ENCODE data around the gene SUN1.
"Not testable (repeated sequence)": the region's sequence is repeated elsewhere in the genome, so short reads cannot be mapped to it uniquely, and the experiment has no call there.

SUN1 gene

GRCh38 chr7:794671-795329 lies 37.5 kb upstream of the SUN1 start:
- no peaks in the 10 kb centered on the region for H3K27me3 ChIP-seq (replicated peaks; ENCODE audit: insufficient read depth, low read length)
- H3K79me2 ChIP-seq (ENCODE audit: low read length) = no peaks in the 10 kb centered on the region
- no peaks in the 10 kb centered on the region for H3K36me3 ChIP-seq (replicated peaks; ENCODE audit: insufficient read depth, low read length)
- no peak overlapping the region for H2AFZ ChIP-seq (ENCODE audit: low read length)
- TF ChIP-seq EZH2phosphoT487 (IDR thresholded peaks at IDR 0.05; ENCODE audit: low read length) = no peak
- no peak for TF ChIP-seq CTCF (IDR thresholded peaks at IDR 0.05; ENCODE audit: low read length)
- no peak for TF ChIP-seq EZH2 (optimal IDR thresholded peaks at IDR 0.05; ENCODE audit: low read depth, low read length)
- no peaks in the 10 kb centered on the region for H4K20me1 ChIP-seq (ENCODE audit: insufficient read depth, low read length)
- H3K4me1 ChIP-seq (ENCODE audit: low read length) = no peaks in the 10 kb centered on the region
- no peak for DNase-seq
- H3K4me3 ChIP-seq (ENCODE audit: low read length) = no peak overlapping the region
- no peak overlapping the region for H3K9ac ChIP-seq (ENCODE audit: low read length)
- H3K9me2 ChIP-seq (replicated peaks; ENCODE audit: insufficient read depth, low read length) = no peaks in the 10 kb centered on the region
- H3K27ac ChIP-seq (ENCODE audit: low read length) = no peak overlapping the region
- no peak overlapping the region for H3K4me2 ChIP-seq (ENCODE audit: low read depth, low read length)
- no peaks in the 10 kb centered on the region for H3K9me3 ChIP-seq (replicated peaks; ENCODE audit: insufficient read depth, low read length)
- H3F3A ChIP-seq (ENCODE audit: insufficient read depth, low read length) = no peaks in the 10 kb centered on the region

- H3K9me2 ChIP-seq (replicated peaks; ENCODE audit: insufficient read depth, low read length); H3K36me3 ChIP-seq (replicated peaks; ENCODE audit: insufficient read depth, low read length); H3K27ac ChIP-seq (ENCODE audit: low read length); H3F3A ChIP-seq (ENCODE audit: insufficient read depth, low read length); H3K4me3 ChIP-seq (ENCODE audit: low read length); H3K4me2 ChIP-seq (ENCODE audit: low read depth, low read length); H4K20me1 ChIP-seq (ENCODE audit: insufficient read depth, low read length); H3K79me2 ChIP-seq (ENCODE audit: low read length); H3K9ac ChIP-seq (ENCODE audit: low read length); H3K9me3 ChIP-seq (replicated peaks; ENCODE audit: insufficient read depth, low read length); H3K27me3 ChIP-seq (replicated peaks; ENCODE audit: insufficient read depth, low read length); H3K4me1 ChIP-seq (ENCODE audit: low read length); H2AFZ ChIP-seq (ENCODE audit: low read length); DNase-seq: not testable (repeated sequence)
These were observed 35.7 kb upstream of the SUN1 start for GRCh38 chr7:796434-797169.

- Histone ChIP-seq H3K9me2 (replicated peaks; ENCODE audit: insufficient read depth, low read length) (no peaks in the 10 kb centered on the region), H3K36me3 (replicated peaks; ENCODE audit: insufficient read depth, low read length) (no peaks in the 10 kb centered on the region), H3K4me2 (ENCODE audit: low read depth, low read length) (no peak overlapping the region), H3K4me3 (ENCODE audit: low read length) (no peak overlapping the region), H3K4me1 (ENCODE audit: low read length) (no peaks in the 10 kb centered on the region), H2AFZ (ENCODE audit: low read length) (no peak overlapping the region), H4K20me1 (ENCODE audit: insufficient read depth, low read length) (no peaks in the 10 kb centered on the region), H3K9ac (ENCODE audit: low read length) (no peak overlapping the region), H3K79me2 (ENCODE audit: low read length) (no peaks in the 10 kb centered on the region), H3K27ac (ENCODE audit: low read length) (no peak overlapping the region), H3F3A (ENCODE audit: insufficient read depth, low read length) (no peaks in the 10 kb centered on the region), H3K27me3 (replicated peaks; ENCODE audit: insufficient read depth, low read length) (no peaks in the 10 kb centered on the region), H3K9me3 (replicated peaks; ENCODE audit: insufficient read depth, low read length) (no peaks in the 10 kb centered on the region)
- no peak for TF ChIP-seq CTCF (IDR thresholded peaks at IDR 0.05; ENCODE audit: low read length)
- no peak for TF ChIP-seq EZH2phosphoT487 (IDR thresholded peaks at IDR 0.05; ENCODE audit: low read length)
- no peak for TF ChIP-seq EZH2 (optimal IDR thresholded peaks at IDR 0.05; ENCODE audit: low read depth, low read length)
- DNase-seq = no peak
These were observed 33.3 kb upstream of the SUN1 start for GRCh38 chr7:798921-799470.

GRCh38 chr7:800692-801091 lies 31.6 kb upstream of the SUN1 start:
- no peak overlapping the region for H2AFZ ChIP-seq (ENCODE audit: low read length)
- no peaks in the 10 kb centered on the region for H3K36me3 ChIP-seq (replicated peaks; ENCODE audit: insufficient read depth, low read length)
- no peaks in the 10 kb centered on the region for H3F3A ChIP-seq (ENCODE audit: insufficient read depth, low read length)
- TF ChIP-seq CTCF (IDR thresholded peaks at IDR 0.05; ENCODE audit: low read length) (no peak), EZH2 (optimal IDR thresholded peaks at IDR 0.05; ENCODE audit: low read depth, low read length) (no peak), EZH2phosphoT487 (IDR thresholded peaks at IDR 0.05; ENCODE audit: low read length) (no peak)
- H3K4me1 ChIP-seq (ENCODE audit: low read length) = no peaks in the 10 kb centered on the region
- H3K4me3 ChIP-seq (ENCODE audit: low read length) = no peak overlapping the region
- no peaks in the 10 kb centered on the region for H3K9me2 ChIP-seq (replicated peaks; ENCODE audit: insufficient read depth, low read length)
- no peak overlapping the region for H3K9ac ChIP-seq (ENCODE audit: low read length)
- no peaks in the 10 kb centered on the region for H3K27me3 ChIP-seq (replicated peaks; ENCODE audit: insufficient read depth, low read length)
- no peak overlapping the region for H3K4me2 ChIP-seq (ENCODE audit: low read depth, low read length)
- no peaks in the 10 kb centered on the region for H3K79me2 ChIP-seq (ENCODE audit: low read length)
- no peak for DNase-seq
- no peak overlapping the region for H3K27ac ChIP-seq (ENCODE audit: low read length)
- no peaks in the 10 kb centered on the region for H4K20me1 ChIP-seq (ENCODE audit: insufficient read depth, low read length)
- no peaks in the 10 kb centered on the region for H3K9me3 ChIP-seq (replicated peaks; ENCODE audit: insufficient read depth, low read length)

- not testable (repeated sequence) for H3K4me3 ChIP-seq (ENCODE audit: low read length); H3F3A ChIP-seq (ENCODE audit: insufficient read depth, low read length); H3K36me3 ChIP-seq (replicated peaks; ENCODE audit: insufficient read depth, low read length); H3K27ac ChIP-seq (ENCODE audit: low read length); H3K79me2 ChIP-seq (ENCODE audit: low read length); H3K9me2 ChIP-seq (replicated peaks; ENCODE audit: insufficient read depth, low read length); DNase-seq; H2AFZ ChIP-seq (ENCODE audit: low read length); H3K27me3 ChIP-seq (replicated peaks; ENCODE audit: insufficient read depth, low read length); H3K4me1 ChIP-seq (ENCODE audit: low read length); H3K4me2 ChIP-seq (ENCODE audit: low read depth, low read length); H3K9me3 ChIP-seq (replicated peaks; ENCODE audit: insufficient read depth, low read length); H3K9ac ChIP-seq (ENCODE audit: low read length); H4K20me1 ChIP-seq (ENCODE audit: insufficient read depth, low read length)
These were observed 30.9 kb upstream of the SUN1 start for GRCh38 chr7:801351-801750.
